Measurements from ENCODE around the gene SLC34A3.
"Not testable (repeated sequence)": the region's sequence is repeated elsewhere in the genome, so short reads cannot be mapped to it uniquely, and the experiment has no call there.

The SLC34A3 gene

GRCh38 chr9:137255448-137256114 lies 24.9 kb downstream of the SLC34A3 start:
- DNase-seq (ENCODE audit: low read depth in 2 of 2): no peak

GRCh38 chr9:137256362-137256761 lies 25.7 kb downstream of the SLC34A3 start:
- no peak for DNase-seq (ENCODE audit: low read depth in 2 of 2)

- no peak for DNase-seq (ENCODE audit: low read depth in 2 of 2)
Measured at GRCh38 chr9:137256856-137257255, 26.2 kb downstream of the SLC34A3 start.

- not testable (repeated sequence) for DNase-seq (ENCODE audit: low read depth in 2 of 2)
Measured at GRCh38 chr9:137262173-137262908, 31.6 kb downstream of the SLC34A3 start.

GRCh38 chr9:137262909-137263285 lies 32.2 kb downstream of the SLC34A3 start:
- DNase-seq (ENCODE audit: low read depth in 2 of 2): no peak

GRCh38 chr9:137263506-137263905 lies 32.8 kb downstream of the SLC34A3 start:
- no peak for DNase-seq (ENCODE audit: low read depth in 2 of 2)

GRCh38 chr9:137264067-137264466 lies 33.4 kb downstream of the SLC34A3 start:
- no peak for DNase-seq (ENCODE audit: low read depth in 2 of 2)

GRCh38 chr9:137265496-137266161 lies 34.9 kb downstream of the SLC34A3 start:
- no peak for DNase-seq (ENCODE audit: low read depth in 2 of 2)

GRCh38 chr9:137266162-137266527 lies 35.4 kb downstream of the SLC34A3 start:
- DNase-seq (ENCODE audit: low read depth in 2 of 2): no peak

GRCh38 chr9:137266585-137267453 lies 36.1 kb downstream of the SLC34A3 start:
- DNase-seq (ENCODE audit: low read depth in 2 of 2): no peak

GRCh38 chr9:137267933-137268355 lies 37.2 kb downstream of the SLC34A3 start:
- DNase-seq (ENCODE audit: low read depth in 2 of 2): no peak

- no peak for DNase-seq (ENCODE audit: low read depth in 2 of 2)
Measured at GRCh38 chr9:137268538-137269201, 38.0 kb downstream of the SLC34A3 start.

- no peak for DNase-seq (ENCODE audit: low read depth in 2 of 2)
Measured at GRCh38 chr9:137269231-137269772, 38.6 kb downstream of the SLC34A3 start.

- no peak for DNase-seq (ENCODE audit: low read depth in 2 of 2)
Measured at GRCh38 chr9:137270929-137271695, 40.4 kb downstream of the SLC34A3 start.

- no peak for DNase-seq (ENCODE audit: low read depth in 2 of 2)
Measured at GRCh38 chr9:137271696-137272076, 41.0 kb downstream of the SLC34A3 start.

- no peak for DNase-seq (ENCODE audit: low read depth in 2 of 2)
Measured at GRCh38 chr9:137272241-137273094, 41.8 kb downstream of the SLC34A3 start.

- DNase-seq (ENCODE audit: low read depth in 2 of 2): no peak
Measured at GRCh38 chr9:137273095-137273490, 42.4 kb downstream of the SLC34A3 start.

GRCh38 chr9:137273611-137274320 lies 43.1 kb downstream of the SLC34A3 start:
- DNase-seq (ENCODE audit: low read depth in 2 of 2): no peak

- no peak for DNase-seq (ENCODE audit: low read depth in 2 of 2)
Measured at GRCh38 chr9:137275203-137275587, 44.5 kb downstream of the SLC34A3 start.

Measured in fibroblast of skin of left quadriceps (primary cell).